ENCODE results near the gene RELN.

DNA sequence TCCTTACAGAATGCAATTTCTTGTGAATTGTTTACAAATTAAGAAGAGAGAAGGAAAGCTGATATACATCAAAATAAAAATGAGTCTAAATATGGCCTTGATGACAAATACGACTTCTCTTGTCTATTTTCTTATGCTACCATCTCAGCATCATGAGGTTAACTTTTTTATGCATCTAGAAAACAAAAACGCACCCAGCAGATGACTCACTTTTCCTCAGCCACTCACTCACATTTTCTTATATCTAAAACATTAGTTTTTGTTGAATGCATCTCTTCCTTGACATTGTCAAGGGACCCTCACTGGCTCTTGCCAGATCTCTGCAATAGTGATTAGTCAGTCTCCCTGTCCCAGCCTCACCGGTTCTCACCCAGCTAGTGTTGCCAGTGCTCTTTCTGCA is 287.0 kb downstream of the RELN start:
- TF ChIP-seq POLR2AphosphoS5 (IDR thresholded peaks at IDR 0.05): no peak
- TF ChIP-seq, protein P1, sequence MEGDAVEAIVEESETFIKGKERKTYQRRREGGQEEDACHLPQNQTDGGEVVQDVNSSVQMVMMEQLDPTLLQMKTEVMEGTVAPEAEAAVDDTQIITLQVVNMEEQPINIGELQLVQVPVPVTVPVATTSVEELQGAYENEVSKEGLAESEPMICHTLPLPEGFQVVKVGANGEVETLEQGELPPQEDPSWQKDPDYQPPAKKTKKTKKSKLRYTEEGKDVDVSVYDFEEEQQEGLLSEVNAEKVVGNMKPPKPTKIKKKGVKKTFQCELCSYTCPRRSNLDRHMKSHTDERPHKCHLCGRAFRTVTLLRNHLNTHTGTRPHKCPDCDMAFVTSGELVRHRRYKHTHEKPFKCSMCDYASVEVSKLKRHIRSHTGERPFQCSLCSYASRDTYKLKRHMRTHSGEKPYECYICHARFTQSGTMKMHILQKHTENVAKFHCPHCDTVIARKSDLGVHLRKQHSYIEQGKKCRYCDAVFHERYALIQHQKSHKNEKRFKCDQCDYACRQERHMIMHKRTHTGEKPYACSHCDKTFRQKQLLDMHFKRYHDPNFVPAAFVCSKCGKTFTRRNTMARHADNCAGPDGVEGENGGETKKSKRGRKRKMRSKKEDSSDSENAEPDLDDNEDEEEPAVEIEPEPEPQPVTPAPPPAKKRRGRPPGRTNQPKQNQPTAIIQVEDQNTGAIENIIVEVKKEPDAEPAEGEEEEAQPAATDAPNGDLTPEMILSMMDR (IDR thresholded peaks at IDR 0.05): no peak
- TF ChIP-seq POLR2A (IDR thresholded peaks at IDR 0.05): no peak
